Type B pancreatic cell (in vitro differentiated cells): ENCODE data around the gene LHFPL3. TPM values are rescaled to one million over a fixed set of nuclear protein-coding genes. Genes with fewer than 3 reads are reported as not detected.

ENCODE experiments used
- DNase-seq: peaks from one replicate; pipeline ENCODE4 v3.0.0; 2021; ENCODE audit warnings: mixed read lengths; ENCODE audit not compliant: unreplicated experiment; ENCODE audit errors: extremely low spot score
- H3K27ac Mint-ChIP-seq: 2 replicates; pipeline ENCODE4 v1.8.0; 2021; ENCODE audit warnings: mild to moderate bottlenecking, mixed read lengths
- H3K27me3 Mint-ChIP-seq: 2 replicates; pipeline ENCODE4 v1.8.0; 2021; ENCODE audit warnings: mixed read lengths
- H3K36me3 Mint-ChIP-seq: 2 replicates; pipeline ENCODE4 v1.8.0; 2021; ENCODE audit warnings: mixed read lengths
- H3K4me1 Mint-ChIP-seq: one replicate; pipeline ENCODE4 v1.8.0; 2021; ENCODE audit warnings: mixed read lengths; ENCODE audit not compliant: unreplicated experiment
- H3K4me3 Mint-ChIP-seq: 2 replicates; pipeline ENCODE4 v1.8.0; 2021; ENCODE audit warnings: mild to moderate bottlenecking, mixed read lengths
- H3K9me3 Mint-ChIP-seq: 2 replicates; pipeline ENCODE4 v1.8.0; 2021; ENCODE audit warnings: mixed read lengths
- total RNA-seq: library from RNA; stranded (reverse); gene quantifications from 2 replicates; pipeline ENCODE4 v1.2.1, GENCODE V29; 2021; ENCODE audit warnings: low replicate concordance
- TF ChIP-seq, protein P1 (sequence below): fragments of 200-600 bp; sonication (generic); conservative IDR thresholded peaks from 2 replicates; pipeline ENCODE4 v1.5.0; 2021; ENCODE audit warnings: antibody characterized with exemption, mild to moderate bottlenecking

Gene LHFPL3
- total RNA-seq, 1 donor from 2014 or later: 0.31 TPM

DNA sequence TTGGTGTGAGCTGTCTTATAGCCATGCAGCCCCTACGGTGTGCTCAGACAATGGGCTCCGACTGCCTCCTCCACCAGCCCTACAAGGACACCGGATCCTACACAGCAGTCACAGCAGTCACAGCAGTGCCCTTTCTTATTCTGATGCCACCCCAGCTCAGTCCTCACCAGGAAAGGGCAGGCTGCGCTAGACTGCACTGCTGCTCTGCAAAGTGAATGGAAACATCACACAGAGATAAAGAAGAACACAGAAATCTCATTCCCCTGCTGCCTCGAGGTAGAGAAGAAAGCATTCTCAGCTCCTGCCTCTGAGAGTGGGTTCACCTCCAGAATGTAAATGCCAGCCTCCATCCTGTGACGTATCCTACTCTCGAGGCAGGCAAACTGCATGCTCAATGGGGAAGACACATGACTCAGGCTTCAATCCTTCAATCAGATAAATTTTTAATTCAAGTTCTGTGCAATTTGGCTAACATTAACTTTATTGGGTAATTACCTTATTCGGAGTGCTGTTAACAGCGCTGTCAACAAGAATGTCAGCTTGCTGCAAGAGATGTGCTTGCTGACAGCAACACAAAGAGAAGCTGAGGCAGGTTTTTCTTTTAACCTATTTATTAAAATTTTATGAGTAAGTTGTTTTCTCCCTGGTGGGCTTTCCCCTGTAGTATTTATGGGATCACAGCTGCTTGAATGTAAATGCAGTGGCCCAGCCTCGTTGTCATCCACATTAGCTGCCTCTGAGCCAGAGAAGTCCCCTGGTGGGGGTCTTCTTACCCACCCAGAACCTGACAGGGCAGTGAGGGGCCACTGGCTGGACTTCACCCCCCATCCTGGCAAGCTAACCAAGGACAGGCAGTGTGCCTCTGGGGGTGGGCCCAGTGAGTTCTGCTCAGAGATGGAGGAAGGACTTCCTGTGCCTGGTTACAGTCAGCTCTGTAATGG is 444.3 kb downstream of the LHFPL3 start:
- Mint-ChIP-seq H3K27me3 (peaks cover 56% of the 10 kb centered on the region), H3K9me3 (no peaks in the 10 kb centered on the region), H3K27ac (no peak overlapping the region), H3K4me1 (no peaks in the 10 kb centered on the region), H3K36me3 (no peaks in the 10 kb centered on the region), H3K4me3 (no peak overlapping the region)
- DNase-seq: no peak
- TF ChIP-seq, protein P1, sequence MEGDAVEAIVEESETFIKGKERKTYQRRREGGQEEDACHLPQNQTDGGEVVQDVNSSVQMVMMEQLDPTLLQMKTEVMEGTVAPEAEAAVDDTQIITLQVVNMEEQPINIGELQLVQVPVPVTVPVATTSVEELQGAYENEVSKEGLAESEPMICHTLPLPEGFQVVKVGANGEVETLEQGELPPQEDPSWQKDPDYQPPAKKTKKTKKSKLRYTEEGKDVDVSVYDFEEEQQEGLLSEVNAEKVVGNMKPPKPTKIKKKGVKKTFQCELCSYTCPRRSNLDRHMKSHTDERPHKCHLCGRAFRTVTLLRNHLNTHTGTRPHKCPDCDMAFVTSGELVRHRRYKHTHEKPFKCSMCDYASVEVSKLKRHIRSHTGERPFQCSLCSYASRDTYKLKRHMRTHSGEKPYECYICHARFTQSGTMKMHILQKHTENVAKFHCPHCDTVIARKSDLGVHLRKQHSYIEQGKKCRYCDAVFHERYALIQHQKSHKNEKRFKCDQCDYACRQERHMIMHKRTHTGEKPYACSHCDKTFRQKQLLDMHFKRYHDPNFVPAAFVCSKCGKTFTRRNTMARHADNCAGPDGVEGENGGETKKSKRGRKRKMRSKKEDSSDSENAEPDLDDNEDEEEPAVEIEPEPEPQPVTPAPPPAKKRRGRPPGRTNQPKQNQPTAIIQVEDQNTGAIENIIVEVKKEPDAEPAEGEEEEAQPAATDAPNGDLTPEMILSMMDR: no peak

DNA sequence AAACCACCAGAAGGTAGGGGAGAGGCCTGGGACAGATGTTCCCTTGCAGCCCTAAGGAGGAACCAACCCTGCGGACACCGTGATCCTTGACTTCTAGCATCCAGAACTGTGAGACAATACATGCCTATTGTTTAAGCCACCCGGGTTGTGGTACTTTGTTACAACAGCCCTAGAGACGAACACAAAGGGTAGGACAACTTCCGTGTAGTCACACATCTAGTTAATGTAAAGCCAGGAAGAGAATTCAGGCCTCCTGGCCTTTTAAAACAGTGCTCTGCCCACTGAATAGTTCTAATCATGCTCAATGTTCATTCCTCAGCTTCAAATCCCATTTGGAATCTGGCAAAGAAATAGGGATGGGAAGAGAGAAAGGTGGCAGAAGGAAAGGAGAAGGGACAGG is 445.4 kb downstream of the LHFPL3 start:
- no peak overlapping the region for H3K27ac Mint-ChIP-seq
- H3K9me3 Mint-ChIP-seq: no peaks in the 10 kb centered on the region
- H3K4me3 Mint-ChIP-seq: no peak overlapping the region
- no peak for DNase-seq
- peaks cover 47% of the 10 kb centered on the region for H3K27me3 Mint-ChIP-seq
- no peaks in the 10 kb centered on the region for H3K36me3 Mint-ChIP-seq
- TF ChIP-seq, protein P1: no peak
- no peaks in the 10 kb centered on the region for H3K4me1 Mint-ChIP-seq

DNA sequence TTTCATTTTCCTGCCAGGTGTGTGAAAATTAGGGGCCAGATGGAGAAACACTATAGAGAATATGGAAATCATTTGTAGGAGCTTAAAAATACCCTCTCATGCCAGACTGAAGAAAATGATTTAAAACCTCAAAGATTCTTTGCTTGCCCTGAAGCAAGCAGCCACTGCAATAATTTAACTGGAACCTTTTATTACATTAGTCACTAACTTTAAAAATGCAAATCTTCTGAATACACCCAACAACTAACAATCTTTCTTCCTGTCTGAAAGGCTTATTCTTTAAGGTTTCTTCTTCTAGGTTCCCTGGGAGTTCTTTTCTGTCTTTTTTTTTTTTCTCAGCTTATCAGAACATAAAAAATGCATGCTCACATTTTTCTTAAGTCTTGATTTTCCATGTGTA is 447.1 kb downstream of the LHFPL3 start:
- H3K9me3 Mint-ChIP-seq: no peaks in the 10 kb centered on the region
- no peaks in the 10 kb centered on the region for H3K4me1 Mint-ChIP-seq
- TF ChIP-seq, protein P1: no peak
- H3K27me3 Mint-ChIP-seq: peaks cover 35% of the 10 kb centered on the region
- no peak for DNase-seq
- H3K4me3 Mint-ChIP-seq: no peak overlapping the region
- no peak overlapping the region for H3K27ac Mint-ChIP-seq
- no peaks in the 10 kb centered on the region for H3K36me3 Mint-ChIP-seq

DNA sequence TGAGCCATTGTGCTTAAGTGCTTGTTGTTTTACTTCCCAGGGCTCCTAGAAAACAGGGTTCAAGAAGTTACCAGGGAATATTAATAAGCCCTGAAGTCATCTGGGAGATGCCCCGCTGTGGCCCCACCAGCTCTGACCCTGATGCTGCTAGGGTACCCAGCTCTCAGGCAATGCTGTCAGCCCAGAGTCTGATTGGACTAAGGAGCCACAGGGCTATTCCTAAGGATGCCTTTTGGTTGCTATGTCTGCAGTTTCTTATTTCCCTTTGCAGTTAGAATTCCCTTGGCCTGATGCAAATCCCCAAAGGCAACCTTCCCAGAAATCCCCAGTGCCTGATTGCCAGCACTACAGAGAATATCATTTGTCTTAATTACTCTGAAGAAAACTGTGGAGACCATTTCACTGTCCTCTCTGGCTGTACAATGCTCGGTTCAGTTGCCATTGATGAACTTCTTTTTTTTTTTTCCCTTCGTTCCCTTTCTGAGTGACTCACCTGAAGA is 448.9 kb downstream of the LHFPL3 start:
- H3K27me3 Mint-ChIP-seq: peaks cover 24% of the 10 kb centered on the region
- no peak for DNase-seq
- H3K4me1 Mint-ChIP-seq: no peaks in the 10 kb centered on the region
- TF ChIP-seq, protein P1: no peak
- H3K27ac Mint-ChIP-seq: no peak overlapping the region
- no peak overlapping the region for H3K4me3 Mint-ChIP-seq
- H3K9me3 Mint-ChIP-seq: no peaks in the 10 kb centered on the region
- no peaks in the 10 kb centered on the region for H3K36me3 Mint-ChIP-seq

DNA sequence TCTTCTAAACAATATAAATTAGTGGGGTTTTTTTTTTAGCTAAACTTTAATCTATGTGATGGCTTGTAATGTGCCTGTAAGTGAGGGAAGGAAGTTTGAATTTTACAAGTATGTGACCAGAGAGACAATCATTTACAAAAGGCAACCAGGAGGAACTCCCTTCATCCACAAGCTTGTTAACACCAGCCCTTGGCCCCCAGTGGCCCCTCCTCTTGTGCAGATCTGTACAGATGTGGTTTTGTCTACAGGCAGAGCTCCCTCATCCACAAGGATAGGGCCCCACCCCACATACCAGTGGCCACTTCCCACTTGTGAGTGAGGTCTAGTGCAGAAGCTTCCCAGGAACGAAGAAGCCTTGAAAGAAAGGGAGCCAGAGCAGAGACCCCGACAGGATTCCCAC is 451.5 kb downstream of the LHFPL3 start:
- no peak overlapping the region for H3K27ac Mint-ChIP-seq
- H3K4me3 Mint-ChIP-seq: no peak overlapping the region
- no peak for DNase-seq
- TF ChIP-seq, protein P1: no peak
- no peaks in the 10 kb centered on the region for H3K36me3 Mint-ChIP-seq
- H3K4me1 Mint-ChIP-seq: no peaks in the 10 kb centered on the region
- H3K9me3 Mint-ChIP-seq: no peaks in the 10 kb centered on the region
- H3K27me3 Mint-ChIP-seq: peaks cover 8% of the 10 kb centered on the region
